ENCODE data around the gene PDZRN4.

GRCh38 chr12:41496009-41496408 is 307.9 kb downstream of the PDZRN4 start:
- TF ChIP-seq, protein P1, sequence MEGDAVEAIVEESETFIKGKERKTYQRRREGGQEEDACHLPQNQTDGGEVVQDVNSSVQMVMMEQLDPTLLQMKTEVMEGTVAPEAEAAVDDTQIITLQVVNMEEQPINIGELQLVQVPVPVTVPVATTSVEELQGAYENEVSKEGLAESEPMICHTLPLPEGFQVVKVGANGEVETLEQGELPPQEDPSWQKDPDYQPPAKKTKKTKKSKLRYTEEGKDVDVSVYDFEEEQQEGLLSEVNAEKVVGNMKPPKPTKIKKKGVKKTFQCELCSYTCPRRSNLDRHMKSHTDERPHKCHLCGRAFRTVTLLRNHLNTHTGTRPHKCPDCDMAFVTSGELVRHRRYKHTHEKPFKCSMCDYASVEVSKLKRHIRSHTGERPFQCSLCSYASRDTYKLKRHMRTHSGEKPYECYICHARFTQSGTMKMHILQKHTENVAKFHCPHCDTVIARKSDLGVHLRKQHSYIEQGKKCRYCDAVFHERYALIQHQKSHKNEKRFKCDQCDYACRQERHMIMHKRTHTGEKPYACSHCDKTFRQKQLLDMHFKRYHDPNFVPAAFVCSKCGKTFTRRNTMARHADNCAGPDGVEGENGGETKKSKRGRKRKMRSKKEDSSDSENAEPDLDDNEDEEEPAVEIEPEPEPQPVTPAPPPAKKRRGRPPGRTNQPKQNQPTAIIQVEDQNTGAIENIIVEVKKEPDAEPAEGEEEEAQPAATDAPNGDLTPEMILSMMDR (IDR thresholded peaks at IDR 0.05), result no peak
- TF ChIP-seq POLR2A (IDR thresholded peaks at IDR 0.05) (no peak), POLR2AphosphoS5 (IDR thresholded peaks at IDR 0.05) (no peak), EP300 (IDR thresholded peaks at IDR 0.05) (no peak)
